ENCODE results near the gene TOR1A.

GRCh38 chr9:129814432-129815223 is 9.3 kb downstream of the TOR1A start:
- TF ChIP-seq EZH2 (IDR thresholded peaks at IDR 0.05; ENCODE audit: insufficient read depth, poor library complexity, severe bottlenecking) (no peak), EZH2phosphoT487 (IDR thresholded peaks at IDR 0.05; ENCODE audit: insufficient read depth, low read depth) (no peak)
